ENCODE results near the gene IDI2.

DNA sequence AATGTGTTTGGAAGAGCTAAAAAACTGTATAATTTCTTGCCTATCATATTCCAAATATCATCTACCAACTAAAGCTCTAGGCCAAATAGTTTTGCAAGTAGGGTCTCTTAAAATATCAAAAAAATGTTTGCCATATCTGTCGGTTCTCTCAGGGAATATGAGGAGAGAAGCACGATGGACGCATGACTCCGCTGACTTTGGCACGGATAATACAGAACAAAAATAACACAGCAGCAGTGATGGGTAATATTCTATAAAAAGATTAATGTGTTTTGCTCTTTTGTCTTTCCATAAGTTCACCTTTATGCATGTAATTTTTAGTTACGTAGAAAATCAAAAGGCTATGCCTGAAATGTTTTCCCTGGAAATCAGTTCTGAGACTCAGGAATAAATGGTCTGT is 919 bp upstream of the IDI2 start:
- TF ChIP-seq MAZ (IDR thresholded peaks at IDR 0.05; ENCODE audit: borderline replicate concordance, low read depth, low read length): no peak
- TF ChIP-seq CEBPB (IDR thresholded peaks at IDR 0.05): no peak
- TF ChIP-seq, protein P1, sequence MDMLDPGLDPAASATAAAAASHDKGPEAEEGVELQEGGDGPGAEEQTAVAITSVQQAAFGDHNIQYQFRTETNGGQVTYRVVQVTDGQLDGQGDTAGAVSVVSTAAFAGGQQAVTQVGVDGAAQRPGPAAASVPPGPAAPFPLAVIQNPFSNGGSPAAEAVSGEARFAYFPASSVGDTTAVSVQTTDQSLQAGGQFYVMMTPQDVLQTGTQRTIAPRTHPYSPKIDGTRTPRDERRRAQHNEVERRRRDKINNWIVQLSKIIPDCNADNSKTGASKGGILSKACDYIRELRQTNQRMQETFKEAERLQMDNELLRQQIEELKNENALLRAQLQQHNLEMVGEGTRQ (IDR thresholded peaks at IDR 0.05): no peak
- TF ChIP-seq, protein P2, sequence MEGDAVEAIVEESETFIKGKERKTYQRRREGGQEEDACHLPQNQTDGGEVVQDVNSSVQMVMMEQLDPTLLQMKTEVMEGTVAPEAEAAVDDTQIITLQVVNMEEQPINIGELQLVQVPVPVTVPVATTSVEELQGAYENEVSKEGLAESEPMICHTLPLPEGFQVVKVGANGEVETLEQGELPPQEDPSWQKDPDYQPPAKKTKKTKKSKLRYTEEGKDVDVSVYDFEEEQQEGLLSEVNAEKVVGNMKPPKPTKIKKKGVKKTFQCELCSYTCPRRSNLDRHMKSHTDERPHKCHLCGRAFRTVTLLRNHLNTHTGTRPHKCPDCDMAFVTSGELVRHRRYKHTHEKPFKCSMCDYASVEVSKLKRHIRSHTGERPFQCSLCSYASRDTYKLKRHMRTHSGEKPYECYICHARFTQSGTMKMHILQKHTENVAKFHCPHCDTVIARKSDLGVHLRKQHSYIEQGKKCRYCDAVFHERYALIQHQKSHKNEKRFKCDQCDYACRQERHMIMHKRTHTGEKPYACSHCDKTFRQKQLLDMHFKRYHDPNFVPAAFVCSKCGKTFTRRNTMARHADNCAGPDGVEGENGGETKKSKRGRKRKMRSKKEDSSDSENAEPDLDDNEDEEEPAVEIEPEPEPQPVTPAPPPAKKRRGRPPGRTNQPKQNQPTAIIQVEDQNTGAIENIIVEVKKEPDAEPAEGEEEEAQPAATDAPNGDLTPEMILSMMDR (IDR thresholded peaks at IDR 0.05): no peak
- TF ChIP-seq, protein P3, sequence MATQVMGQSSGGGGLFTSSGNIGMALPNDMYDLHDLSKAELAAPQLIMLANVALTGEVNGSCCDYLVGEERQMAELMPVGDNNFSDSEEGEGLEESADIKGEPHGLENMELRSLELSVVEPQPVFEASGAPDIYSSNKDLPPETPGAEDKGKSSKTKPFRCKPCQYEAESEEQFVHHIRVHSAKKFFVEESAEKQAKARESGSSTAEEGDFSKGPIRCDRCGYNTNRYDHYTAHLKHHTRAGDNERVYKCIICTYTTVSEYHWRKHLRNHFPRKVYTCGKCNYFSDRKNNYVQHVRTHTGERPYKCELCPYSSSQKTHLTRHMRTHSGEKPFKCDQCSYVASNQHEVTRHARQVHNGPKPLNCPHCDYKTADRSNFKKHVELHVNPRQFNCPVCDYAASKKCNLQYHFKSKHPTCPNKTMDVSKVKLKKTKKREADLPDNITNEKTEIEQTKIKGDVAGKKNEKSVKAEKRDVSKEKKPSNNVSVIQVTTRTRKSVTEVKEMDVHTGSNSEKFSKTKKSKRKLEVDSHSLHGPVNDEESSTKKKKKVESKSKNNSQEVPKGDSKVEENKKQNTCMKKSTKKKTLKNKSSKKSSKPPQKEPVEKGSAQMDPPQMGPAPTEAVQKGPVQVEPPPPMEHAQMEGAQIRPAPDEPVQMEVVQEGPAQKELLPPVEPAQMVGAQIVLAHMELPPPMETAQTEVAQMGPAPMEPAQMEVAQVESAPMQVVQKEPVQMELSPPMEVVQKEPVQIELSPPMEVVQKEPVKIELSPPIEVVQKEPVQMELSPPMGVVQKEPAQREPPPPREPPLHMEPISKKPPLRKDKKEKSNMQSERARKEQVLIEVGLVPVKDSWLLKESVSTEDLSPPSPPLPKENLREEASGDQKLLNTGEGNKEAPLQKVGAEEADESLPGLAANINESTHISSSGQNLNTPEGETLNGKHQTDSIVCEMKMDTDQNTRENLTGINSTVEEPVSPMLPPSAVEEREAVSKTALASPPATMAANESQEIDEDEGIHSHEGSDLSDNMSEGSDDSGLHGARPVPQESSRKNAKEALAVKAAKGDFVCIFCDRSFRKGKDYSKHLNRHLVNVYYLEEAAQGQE (IDR thresholded peaks at IDR 0.05): no peak
- no peak for TF ChIP-seq CHD4 (IDR thresholded peaks at IDR 0.05; ENCODE audit: borderline replicate concordance)
- no peak for TF ChIP-seq RNF2 (IDR thresholded peaks at IDR 0.05; ENCODE audit: borderline replicate concordance, low read depth)
- TF ChIP-seq POLR2A (IDR thresholded peaks at IDR 0.05; ENCODE audit: low read length): no peak
- TF ChIP-seq RCOR1 (IDR thresholded peaks at IDR 0.05; ENCODE audit: low read depth, low read length): no peak
- no peak for TF ChIP-seq SMC3 (IDR thresholded peaks at IDR 0.05)
- no peak for TF ChIP-seq EP300 (IDR thresholded peaks at IDR 0.05)
- TF ChIP-seq SREBF2 (IDR thresholded peaks at IDR 0.05): no peak
- no peak for TF ChIP-seq FOSB (CRISPR knock-in tag; IDR thresholded peaks at IDR 0.05)
- TF ChIP-seq, protein P4, sequence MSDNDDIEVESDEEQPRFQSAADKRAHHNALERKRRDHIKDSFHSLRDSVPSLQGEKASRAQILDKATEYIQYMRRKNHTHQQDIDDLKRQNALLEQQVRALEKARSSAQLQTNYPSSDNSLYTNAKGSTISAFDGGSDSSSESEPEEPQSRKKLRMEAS (IDR thresholded peaks at IDR 0.05): no peak

All from A549 (cell line).